ENCODE measurements around the gene ALKBH6. TPM values are rescaled to one million over a fixed set of nuclear protein-coding genes. Genes with fewer than 3 reads are reported as not detected.
A peak's percentile ranks its signal among the peaks of the same experiment; 100 is the strongest.
"Not testable (repeated sequence)": the region's sequence is repeated elsewhere in the genome, so short reads cannot be mapped to it uniquely, and the experiment has no call there.

Gene ALKBH6
- total RNA-seq, 1 donor from 2014 or later, result 12.1 TPM

DNA sequence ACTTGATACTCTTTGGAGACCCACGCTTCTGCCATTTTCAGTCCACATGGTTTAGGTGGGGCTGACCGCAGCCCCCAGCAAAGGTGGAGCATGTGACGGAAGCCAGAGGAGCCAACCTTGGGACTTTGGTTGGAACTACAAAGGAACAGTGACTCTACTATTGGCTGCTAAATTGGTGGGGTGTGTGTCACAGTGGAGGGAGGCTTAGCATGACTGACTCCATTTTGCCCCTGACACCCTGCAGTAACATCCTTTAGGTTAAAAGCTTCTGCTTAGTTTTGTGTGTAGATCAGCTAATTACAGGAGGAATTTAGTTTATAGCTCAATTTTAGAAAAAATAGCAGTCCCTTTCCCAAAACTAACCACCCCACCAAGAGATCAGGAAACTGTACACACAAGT, 12.4 kb downstream of the ALKBH6 start:
- ATAC-seq (no peak), DNase-seq (ENCODE audit: missing footprints) (no peak)

DNA sequence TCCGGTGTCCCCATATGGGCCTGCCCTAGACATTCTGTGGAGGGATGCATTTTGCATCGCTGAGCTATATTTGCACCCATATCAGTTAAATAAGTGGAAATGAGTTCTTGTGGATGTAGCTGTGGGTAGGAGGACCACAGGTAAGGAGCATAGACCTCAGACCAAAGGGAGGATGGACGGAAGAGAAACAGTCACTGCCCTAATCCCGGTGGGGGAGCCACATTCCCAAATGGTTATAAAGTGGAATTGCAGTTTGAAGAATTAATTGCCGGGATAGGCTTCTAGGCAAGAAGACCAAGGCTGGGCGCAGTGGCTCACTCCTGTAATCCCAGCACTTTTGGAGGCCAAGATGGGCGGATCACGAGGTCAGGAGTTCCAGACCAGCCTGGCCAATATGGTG, 17.2 kb downstream of the ALKBH6 start:
- intact Hi-C loops (cut with DNase I), result loop anchor here (10.0 kb wide), 1 partner anchor 178 kb away; no protein-coding TSS in a partner anchor
- no peak for ATAC-seq
- no peak for DNase-seq (ENCODE audit: missing footprints)

More for the DNA sequence above, 12.4 kb downstream of the ALKBH6 start:
- intact Hi-C loops (cut with DNase I), result no loop called here

DNA sequence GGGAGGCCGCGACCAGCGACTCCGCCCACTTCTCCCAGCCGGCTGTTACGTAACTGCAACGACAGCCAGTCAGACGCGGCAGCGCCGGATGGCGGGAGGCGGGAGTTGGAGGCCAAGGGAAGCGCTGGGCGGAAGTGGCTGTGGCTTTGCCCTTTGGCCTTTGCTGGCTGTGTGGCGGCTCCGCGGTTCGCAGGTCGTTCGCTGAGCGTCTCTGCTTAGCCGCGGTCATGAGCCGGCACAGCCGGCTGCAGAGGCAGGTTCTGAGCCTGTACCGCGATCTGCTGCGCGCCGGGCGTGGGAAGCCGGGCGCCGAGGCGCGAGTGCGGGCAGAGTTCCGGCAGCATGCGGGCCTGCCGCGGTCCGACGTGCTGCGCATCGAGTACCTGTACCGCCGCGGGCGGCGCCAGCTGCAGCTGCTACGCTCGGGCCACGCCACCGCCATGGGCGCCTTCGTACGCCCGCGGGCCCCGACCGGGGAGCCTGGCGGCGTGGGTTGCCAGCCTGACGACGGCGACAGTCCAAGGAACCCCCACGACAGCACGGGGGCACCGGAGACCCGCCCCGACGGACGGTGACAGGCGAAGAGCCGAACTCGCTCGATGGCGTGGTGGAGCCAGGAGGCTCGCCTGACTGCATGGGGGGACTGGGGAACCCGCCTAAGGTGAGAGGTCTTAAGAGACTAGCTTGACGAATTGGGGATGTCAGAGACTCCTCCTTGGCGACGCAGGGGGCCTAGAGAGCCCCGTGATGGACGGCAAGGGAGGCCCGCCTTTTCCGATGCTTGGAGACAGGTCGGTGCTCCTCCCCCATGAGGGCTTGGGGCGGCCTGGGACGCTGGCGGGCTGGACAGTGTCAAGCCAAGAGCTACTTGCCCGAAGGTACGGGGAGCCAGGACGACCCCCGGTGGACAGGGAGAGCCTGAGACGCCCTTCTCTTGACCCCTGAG, 18.7 kb downstream of the ALKBH6 start, which contains the start of gene SDHAF1:
SDHAF1 (plus strand) TSS at position 141 of the 946 bp plus-strand sequence; CDS start at position 228, 87 bp downstream.
- DNase-seq (ENCODE audit: missing footprints) (peak; percentile 99), ATAC-seq (peak; percentile 95)
- intact Hi-C loops (cut with DNase I), result loop anchor here (1.0 to 10.0 kb wide), 2 partner anchors 59 to 179 kb away; partner anchors contain the start of genes THAP8 and WDR62

DNA sequence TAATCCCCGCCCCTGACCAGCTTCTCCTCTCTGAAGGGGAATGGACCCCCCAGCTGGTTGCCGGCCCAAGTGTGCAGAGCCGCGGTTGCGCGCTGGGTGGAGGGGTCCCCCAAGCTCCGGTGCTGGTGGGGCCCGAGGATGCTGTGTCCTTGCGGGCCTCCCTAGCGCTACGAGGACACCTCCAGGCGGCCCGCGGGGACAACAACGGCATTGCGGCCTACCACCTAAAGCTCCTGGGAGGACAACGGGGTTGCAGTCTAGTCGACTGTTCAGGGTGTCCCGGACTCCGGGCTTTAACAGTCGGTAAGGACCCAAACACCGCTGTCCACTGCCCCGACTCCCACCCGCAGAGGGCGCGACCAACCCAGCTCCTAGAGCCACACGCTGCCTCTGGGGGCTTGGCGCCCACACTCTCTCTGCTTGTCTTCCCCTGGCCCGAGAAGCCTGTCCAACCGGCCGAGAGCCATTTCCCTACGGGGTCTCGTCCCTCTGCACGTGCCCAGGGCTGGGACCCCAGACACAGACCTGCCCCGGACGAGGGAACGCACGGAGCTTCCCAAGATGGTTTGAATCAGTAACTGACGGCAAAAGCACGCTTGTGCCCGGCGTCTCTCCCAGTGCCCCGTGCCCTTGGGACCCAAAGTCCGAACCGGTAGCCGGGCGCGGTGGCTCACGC, 20.0 kb downstream of the ALKBH6 start:
- ATAC-seq (peak; percentile 18), DNase-seq (ENCODE audit: missing footprints) (peak; percentile 55)
- intact Hi-C loops (cut with DNase I), result loop anchor here (10.0 kb wide), 1 partner anchor 181 kb away; no protein-coding TSS in a partner anchor

DNA sequence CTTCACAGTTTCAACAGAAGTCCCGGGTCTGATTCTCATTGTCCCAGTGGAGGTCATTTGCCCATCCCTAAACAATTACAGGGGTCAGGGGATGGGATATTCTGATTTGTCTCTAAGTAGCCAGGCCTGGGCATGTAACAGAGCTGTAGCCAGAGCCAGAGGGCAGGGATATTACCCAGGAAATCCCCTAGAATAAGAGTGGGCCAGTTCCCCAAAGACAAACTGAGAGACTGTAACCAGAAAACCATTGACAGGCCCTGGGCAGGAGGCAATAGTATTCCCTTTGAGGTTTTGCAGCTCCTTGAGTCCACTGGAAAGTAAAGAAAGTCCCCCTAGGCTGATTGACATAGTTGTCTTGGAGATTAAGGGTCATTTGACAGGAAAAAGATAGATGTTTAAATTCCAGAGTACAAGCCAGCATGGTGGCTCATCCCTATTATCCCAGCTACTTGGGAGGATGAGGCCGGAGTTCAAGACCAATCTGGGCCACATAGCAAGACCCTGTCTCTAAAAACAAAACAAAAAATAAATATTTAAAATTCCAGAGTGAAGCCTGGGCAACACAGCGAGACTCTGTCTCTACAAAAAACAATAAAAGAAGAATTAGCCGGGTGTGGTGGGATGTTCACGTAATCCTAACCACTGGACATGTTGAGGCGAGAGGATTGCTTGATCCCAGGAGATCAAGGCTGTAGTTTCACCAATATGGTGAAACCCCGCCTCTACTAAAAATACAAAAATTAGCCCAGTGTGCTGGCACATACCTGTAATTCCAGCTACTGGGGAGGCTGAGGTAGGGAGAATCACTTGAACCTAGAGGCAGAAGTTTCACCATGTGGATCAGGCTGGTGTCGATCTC, 20.9 kb downstream of the ALKBH6 start:
- intact Hi-C loops (cut with DNase I), result loop anchor here (10.0 kb wide), 1 partner anchor 182 kb away; no protein-coding TSS in a partner anchor
- ATAC-seq (no peak), DNase-seq (ENCODE audit: missing footprints) (no peak)

DNA sequence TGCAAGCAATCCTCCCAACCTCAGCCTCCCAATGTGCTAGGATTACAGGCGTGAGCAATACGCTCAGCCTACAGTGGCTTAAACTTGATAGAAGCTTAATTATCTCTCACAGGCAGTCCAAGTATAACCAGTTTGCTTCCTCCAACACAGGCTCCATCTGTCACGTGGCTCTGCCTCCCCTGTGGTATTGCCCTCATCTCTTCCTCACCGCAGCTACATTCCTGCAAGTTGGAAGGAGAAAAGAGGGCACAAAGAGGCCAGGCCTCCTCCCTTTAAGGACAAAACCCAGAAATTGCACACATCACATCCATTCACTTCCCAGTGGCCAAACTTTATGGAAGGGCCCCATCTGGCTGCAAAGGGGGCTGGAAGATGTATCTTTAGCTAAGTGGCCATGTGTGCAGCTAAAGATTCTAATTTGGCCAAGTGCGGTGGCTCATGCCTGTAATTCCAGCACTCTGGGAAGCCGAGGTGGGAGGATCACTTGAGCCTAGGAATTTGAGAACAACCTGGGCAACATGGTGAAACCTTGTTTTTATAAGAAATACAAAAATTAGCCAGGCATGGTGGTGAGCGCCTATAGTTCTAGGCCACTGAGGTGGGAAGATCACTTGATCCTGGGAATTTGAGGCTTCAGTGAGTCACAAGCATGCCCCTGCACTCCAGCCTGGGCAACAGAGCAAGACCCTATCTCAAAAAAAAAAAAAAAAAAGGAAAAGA, 22.1 kb downstream of the ALKBH6 start:
- DNase-seq (ENCODE audit: missing footprints), result peak; percentile 21
- intact Hi-C loops (cut with DNase I), result loop anchor here (10.0 kb wide), 1 partner anchor 183 kb away; no protein-coding TSS in a partner anchor
- ATAC-seq, result no peak

DNA sequence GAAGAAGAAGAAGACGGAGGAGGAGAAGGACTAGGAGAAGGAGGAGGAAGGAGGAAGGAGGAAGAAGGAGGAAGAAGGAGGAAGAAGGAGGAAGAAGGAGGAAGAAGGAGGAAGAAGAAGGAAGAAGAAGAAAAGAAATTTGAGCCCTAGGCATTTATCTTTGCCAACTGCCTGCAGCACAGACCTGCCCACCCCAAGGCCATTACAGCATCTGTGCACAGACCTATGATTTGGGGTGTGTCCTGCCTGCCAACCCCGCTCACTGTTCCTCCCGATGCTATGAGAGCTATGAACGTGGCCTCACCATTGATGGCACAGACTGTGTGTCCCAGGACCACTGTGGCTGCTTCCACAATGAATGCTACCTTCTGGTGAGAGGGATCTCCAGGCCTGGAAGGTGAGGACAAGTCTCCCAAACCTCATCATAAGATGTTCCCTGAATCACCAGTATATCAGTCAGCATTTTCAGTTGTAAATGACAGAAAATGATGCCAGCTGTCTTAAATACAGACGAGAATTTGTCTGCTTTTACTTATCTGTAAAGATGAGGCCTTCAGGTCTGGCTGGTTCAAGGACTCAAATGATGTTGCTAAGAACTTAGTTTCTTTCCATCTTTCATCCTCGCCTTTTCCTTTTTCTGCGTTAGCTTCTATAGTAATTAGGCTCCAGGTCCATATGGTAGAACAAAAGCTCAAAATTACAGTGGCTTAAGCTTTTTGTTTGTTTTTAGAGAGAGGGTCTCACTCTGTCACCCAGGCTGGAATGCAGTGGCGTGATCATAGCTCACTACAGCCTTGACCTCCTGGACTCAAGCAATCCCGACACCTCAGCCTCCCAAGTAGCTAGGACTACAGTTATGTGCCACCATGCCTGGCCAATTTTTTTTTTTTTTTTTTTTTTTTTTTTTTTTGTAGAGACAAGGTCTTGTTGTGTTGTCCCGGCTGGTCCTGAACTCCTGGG, 23.0 kb downstream of the ALKBH6 start:
- ATAC-seq, result no peak
- DNase-seq (ENCODE audit: missing footprints), result peak; percentile 27
- intact Hi-C loops (cut with DNase I), result loop anchor here (10.0 kb wide), 1 partner anchor 184 kb away; no protein-coding TSS in a partner anchor

DNA sequence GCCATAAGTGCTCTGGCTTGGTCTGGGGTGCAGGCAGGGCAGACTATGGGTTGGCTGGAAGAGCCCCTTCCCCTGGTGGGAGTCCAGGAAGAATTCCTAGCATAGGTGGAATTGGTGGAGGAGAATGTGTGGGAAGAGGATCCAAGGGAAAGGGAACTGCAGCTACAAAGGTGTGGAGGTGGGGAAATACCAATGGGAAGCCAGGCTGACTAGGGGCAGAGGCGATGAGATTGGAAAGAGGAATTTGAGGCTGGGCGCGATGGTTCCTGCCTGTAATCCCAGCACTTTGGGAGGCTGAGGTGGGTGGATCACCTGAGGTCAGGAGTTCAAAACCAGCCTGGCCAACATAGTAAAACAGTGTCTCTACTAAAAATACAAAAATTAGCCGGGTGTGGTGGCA, 23.9 kb downstream of the ALKBH6 start:
- intact Hi-C loops (cut with DNase I), result loop anchor here (10.0 kb wide), 1 partner anchor 185 kb away; no protein-coding TSS in a partner anchor
- DNase-seq (ENCODE audit: missing footprints) (no peak), ATAC-seq (no peak)

DNA sequence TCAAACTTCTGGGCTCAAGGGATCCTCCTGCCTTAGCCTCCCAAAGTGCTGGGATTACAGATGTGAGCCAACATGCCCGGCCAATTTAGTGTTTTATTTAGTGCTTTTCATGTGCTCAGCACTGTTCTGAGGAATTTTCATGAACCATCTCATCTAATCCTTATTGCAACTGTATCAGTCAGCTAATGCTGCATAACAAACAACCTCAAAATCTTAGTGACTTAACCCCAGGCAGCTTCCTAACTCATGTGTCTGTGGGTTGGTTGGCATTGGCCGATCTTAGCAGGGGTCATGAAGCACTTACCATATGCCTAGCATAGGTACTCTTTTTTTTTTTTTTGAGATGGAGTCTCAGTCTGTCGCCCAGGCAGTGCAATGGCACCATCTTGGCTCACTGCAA, 25.2 kb downstream of the ALKBH6 start:
- intact Hi-C loops (cut with DNase I), result no loop called here
- DNase-seq (ENCODE audit: missing footprints) (no peak), ATAC-seq (no peak)

DNA sequence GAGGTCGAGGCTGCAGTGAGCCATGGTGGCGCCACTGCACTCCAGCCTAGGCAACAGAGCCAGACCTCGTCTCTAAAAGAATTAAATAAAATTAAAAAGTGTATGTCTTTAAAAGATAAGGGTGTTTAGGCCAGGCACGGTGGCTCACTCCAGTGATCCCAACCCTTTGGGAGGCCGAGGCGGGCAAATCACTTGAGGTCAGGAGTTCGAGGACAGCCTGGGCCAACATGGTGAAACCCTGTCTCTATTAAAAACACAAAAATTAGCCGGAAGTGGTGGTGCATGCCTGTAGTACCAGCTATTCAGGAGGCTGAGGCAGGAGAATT, 26.5 kb downstream of the ALKBH6 start:
- intact Hi-C loops (cut with DNase I), result no loop called here
- DNase-seq (ENCODE audit: missing footprints) (no peak), ATAC-seq (no peak)

DNA sequence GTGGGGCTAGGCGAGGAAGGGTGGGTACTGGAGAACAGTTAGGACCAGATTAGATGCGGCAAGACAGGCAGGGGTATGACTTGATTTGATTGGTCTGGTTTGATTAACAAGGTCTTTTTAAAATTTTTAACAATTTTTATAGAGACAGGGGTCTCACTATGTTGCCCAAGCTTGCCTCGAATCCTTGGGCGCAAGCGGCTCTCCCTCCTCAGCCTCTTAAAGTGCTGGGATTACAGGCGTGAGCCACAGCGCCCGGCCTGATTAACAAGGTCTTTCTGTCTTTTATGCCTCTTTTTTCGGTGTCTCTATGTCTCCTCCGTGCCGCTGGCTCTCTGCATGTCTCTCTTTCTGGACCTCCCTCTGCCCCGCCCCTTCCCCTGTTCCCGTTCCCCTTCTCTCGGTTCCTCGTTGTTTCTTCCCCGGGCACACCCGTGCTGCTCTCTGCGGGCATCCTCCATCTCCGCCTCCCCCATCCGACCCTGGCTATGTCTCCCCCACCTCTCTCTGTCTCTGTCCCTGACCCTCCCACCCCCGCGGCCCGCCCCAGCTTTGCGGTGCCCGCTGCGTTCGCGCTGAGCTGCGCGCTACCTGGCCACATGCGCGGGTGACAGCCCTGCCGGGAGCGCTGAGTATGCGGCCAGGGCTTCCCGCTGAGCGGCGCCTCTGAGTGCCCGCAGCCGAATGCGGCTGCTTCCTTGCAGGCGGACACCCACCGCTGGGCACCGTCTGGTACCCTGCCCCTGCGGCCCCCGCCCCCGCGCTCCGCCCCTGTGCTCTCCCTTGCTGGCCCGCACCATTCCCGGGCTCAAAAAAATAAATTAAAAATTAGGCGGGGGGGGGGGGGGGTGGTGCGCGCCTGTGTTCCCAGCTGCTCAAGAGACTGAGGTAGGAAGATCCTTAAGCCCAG, 27.1 kb downstream of the ALKBH6 start:
- intact Hi-C loops (cut with DNase I), result no loop called here
- DNase-seq (ENCODE audit: missing footprints) (peak; percentile 79), ATAC-seq (peak; percentile 64)

DNA sequence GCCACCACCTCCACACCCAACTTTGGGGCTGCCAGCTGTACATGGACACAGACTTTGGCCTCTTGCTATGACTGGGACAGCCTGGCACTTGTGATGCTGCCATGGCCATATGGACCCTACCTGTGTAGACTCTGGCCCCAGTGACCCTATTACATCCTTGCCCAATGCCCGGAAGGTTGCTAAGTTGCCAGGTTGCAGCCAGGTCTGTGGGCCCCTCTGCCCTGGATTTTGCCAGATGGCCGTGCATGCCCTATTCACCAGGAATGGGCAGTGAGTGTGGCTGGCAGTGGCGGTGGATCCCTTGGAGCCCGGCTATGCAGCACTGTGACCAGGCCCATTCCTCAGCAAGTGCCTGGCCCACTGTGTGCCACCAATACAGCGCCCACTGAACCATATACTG, 27.9 kb downstream of the ALKBH6 start:
- intact Hi-C loops (cut with DNase I), result no loop called here
- no peak for ATAC-seq
- no peak for DNase-seq (ENCODE audit: missing footprints)

DNA sequence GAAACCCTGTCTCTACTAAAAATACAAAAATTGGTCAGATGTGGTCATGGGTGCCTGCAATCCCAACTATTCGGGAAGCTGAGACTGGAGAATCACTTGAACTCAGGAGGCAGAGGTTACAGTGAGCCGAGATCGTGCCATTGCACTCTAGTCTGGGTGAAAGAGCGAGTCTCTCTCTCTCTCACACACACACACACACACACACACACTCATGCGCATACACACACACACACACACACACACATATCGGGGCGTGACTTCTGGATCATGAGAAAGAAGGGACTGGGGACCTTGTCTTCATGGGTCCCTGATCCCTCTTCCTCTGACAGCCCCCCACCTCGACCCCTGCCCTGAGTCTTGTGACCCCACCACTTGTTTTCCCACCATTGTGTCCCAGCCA, 30.8 kb downstream of the ALKBH6 start:
- ATAC-seq (no peak), DNase-seq (ENCODE audit: missing footprints) (no peak)
- intact Hi-C loops (cut with DNase I), result no loop called here

DNA sequence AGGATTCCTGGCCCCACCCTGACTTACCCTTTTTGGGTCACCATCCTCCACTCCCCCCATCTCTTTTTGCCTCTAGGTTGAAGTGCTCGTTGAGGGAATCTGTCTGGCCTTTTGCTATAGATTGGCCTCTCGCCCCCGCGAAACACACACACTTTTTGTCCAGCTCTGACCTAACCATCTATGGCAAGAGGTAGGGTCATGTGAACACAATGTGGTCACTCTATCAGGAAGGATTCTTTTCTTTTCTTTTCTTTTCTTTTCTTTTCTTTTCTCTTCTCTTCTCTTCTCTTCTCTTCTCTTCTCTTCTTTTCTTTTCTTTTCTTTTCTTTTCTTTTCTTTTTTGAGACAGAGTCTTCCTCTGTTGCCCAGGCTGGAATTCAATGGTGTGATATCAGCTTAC, 33.0 kb downstream of the ALKBH6 start:
- DNase-seq (ENCODE audit: missing footprints); ATAC-seq; intact Hi-C loops (cut with DNase I): not testable (repeated sequence)

DNA sequence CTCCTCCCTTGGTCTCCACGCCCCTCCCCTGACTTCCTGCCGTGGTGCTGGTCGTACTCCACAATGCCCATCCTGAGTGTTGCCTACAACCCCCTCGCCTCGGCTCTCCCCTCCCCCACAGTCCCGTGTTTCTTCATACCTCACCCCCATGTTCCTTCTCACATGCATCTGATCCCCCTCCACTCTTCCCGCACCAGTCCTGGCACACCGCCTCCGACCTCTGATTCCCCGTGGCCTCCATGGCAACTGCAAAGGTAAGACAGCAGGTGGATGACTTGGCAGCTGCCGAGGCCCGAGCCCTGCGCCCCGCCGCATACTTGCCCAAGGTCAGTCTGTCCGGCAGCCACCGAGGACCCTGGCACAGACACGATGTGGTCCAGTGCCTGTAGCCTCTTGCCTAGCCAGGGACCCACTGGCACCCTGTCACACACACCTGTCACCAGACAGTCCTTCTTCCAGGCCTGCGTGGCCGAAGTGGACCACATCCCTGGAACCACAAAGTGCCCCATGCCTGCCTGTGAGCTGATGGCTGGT, 35.1 kb downstream of the ALKBH6 start:
- no peak for DNase-seq (ENCODE audit: missing footprints)
- ATAC-seq, result no peak
- intact Hi-C loops (cut with DNase I), result no loop called here

DNA sequence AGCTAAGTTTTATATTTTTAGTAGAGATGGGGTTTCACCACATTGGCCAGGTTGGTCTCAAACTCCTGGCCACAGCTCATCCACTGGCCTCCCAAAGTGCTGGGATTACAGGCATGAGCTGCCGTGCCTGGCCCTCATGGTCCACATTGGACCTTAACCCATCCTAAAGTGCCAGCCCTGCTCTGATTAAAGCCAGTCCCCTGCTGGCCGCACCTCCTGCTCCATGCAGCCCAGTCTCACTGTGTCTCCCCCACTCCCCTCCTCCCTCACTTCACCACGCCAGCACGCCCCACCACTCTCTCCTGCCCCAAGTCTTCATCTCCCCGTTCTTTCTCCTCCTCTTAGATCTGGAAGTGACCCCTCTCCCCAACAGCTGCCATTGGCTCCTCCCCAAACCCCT, 35.7 kb downstream of the ALKBH6 start:
- DNase-seq (ENCODE audit: missing footprints) (no peak), ATAC-seq (no peak)
- intact Hi-C loops (cut with DNase I), result no loop called here

Measured in Right ventricle myocardium inferior (tissue), 1 donor.